KMS-11 (cell line): ENCODE measurements around the gene TBC1D30.
A peak's percentile ranks its signal among the peaks of the same experiment; 100 is the strongest.
"Not testable (repeated sequence)": the region's sequence is repeated elsewhere in the genome, so short reads cannot be mapped to it uniquely, and the experiment has no call there.

Source experiments
- H2AFZ ChIP-seq: fragments of 200-600 bp; sonication (generic); 2 replicates; pipeline ENCODE4 v1.6.1; 2016; ENCODE audit warnings: antibody characterized with exemption, mixed run types, low read depth
- H3K27ac ChIP-seq: fragments of 200-600 bp; sonication (generic); 2 replicates; pipeline ENCODE4 v1.6.1; 2016; ENCODE audit warnings: mild to moderate bottlenecking, mixed run types
- H3K27me3 ChIP-seq: fragments of 200-600 bp; sonication (generic); 2 replicates; pipeline ENCODE4 v1.6.1; 2017; ENCODE audit warnings: mild to moderate bottlenecking, low read depth, mixed run types, moderate library complexity; ENCODE audit not compliant: insufficient read depth
- H3K36me3 ChIP-seq: fragments of 200-600 bp; sonication (generic); 2 replicates; pipeline ENCODE4 v1.6.1; 2017; ENCODE audit warnings: mild to moderate bottlenecking, mixed run types; ENCODE audit not compliant: insufficient read depth
- H3K4me1 ChIP-seq: fragments of 200-600 bp; sonication (generic); 2 replicates; pipeline ENCODE4 v1.6.1; 2016; ENCODE audit warnings: mild to moderate bottlenecking, low read depth, mixed run types; ENCODE audit not compliant: poor library complexity, severe bottlenecking
- H3K4me2 ChIP-seq: fragments of 200-600 bp; sonication (generic); 2 replicates; pipeline ENCODE4 v1.7.0; 2016; ENCODE audit warnings: mild to moderate bottlenecking, mixed run types
- H3K4me3 ChIP-seq: fragments of 200-600 bp; sonication (generic); IDR thresholded peaks from 2 replicates; pipeline ENCODE4 v1.6.1; 2017; ENCODE audit warnings: low read depth, low read length, mixed read lengths; ENCODE audit not compliant: insufficient read depth
- H3K79me2 ChIP-seq: fragments of 200-600 bp; sonication (generic); 2 replicates; pipeline ENCODE4 v1.6.1; 2016; ENCODE audit warnings: low read depth, mixed run types; ENCODE audit not compliant: insufficient read depth
- H3K9ac ChIP-seq: fragments of 200-600 bp; sonication (generic); 2 replicates; pipeline ENCODE4 v1.6.1; 2016; ENCODE audit warnings: mild to moderate bottlenecking, mixed run types
- H4K20me1 ChIP-seq: fragments of 200-600 bp; sonication (generic); 2 replicates; pipeline ENCODE4 v1.6.1; 2016; ENCODE audit warnings: mild to moderate bottlenecking, mixed run types; ENCODE audit not compliant: insufficient read depth
- TF ChIP-seq, protein P1 (sequence below): fragments of 200-600 bp; sonication (generic); conservative IDR thresholded peaks from 2 replicates; pipeline ENCODE4 v1.6.1; 2017; ENCODE audit warnings: low read depth, mild to moderate bottlenecking, antibody characterized with exemption, low read length, moderate library complexity, mixed read lengths

The TBC1D30 gene

DNA sequence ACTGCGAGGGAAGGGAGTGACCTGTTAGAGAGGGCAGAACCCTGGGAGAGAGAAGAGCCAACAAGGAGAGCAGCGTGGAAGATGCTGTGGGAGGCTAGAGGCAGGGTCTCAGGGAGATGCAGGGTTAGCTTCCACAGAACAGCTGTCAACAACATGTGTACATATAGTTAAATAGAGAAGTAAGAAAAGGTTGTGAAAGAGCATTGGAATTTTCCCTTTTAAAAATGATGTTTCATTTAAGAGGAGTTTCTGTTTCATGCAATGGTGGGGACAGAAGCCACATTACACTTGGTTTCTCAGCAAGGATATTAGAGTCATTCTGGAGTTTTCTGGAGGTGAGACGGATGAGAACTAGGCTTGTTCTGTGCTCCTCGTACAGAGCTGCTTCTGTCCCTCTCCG lies 23.8 kb upstream of the TBC1D30 start:
- Histone ChIP-seq H3K36me3 (no peaks in the 10 kb centered on the region), H3K4me3 (no peak overlapping the region), H3K4me2 (no peak overlapping the region), H3K79me2 (no peaks in the 10 kb centered on the region), H3K9ac (no peak overlapping the region), H3K27me3 (no peaks in the 10 kb centered on the region), H3K4me1 (peaks cover 23% of the 10 kb centered on the region), H2AFZ (no peak overlapping the region), H3K27ac (no peak overlapping the region), H4K20me1 (no peaks in the 10 kb centered on the region)
- TF ChIP-seq, protein P1, sequence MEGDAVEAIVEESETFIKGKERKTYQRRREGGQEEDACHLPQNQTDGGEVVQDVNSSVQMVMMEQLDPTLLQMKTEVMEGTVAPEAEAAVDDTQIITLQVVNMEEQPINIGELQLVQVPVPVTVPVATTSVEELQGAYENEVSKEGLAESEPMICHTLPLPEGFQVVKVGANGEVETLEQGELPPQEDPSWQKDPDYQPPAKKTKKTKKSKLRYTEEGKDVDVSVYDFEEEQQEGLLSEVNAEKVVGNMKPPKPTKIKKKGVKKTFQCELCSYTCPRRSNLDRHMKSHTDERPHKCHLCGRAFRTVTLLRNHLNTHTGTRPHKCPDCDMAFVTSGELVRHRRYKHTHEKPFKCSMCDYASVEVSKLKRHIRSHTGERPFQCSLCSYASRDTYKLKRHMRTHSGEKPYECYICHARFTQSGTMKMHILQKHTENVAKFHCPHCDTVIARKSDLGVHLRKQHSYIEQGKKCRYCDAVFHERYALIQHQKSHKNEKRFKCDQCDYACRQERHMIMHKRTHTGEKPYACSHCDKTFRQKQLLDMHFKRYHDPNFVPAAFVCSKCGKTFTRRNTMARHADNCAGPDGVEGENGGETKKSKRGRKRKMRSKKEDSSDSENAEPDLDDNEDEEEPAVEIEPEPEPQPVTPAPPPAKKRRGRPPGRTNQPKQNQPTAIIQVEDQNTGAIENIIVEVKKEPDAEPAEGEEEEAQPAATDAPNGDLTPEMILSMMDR: no peak

DNA sequence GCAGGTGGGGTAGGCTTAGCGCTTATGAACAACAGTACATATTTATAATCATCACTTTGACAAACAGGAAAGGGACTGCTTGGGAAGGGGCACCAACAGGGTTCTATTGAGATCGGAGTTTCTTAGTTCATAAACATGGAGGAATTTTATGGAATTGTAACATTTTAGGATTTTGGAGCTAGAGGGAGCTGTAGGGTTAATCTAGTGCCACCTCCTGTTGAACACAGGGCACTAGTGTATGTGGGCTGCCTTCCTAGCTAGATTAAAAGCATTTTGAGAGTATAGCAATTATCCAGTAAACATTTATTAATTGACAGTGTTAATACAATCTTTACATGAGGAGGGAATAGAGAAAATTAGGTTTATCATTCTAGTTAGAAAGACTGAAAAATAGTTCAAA lies 23.1 kb upstream of the TBC1D30 start:
- H3K4me3 ChIP-seq: no peak overlapping the region
- H3K27ac ChIP-seq: no peak overlapping the region
- H3K36me3 ChIP-seq: no peaks in the 10 kb centered on the region
- H3K9ac ChIP-seq: no peak overlapping the region
- H3K4me1 ChIP-seq: peaks cover 16% of the 10 kb centered on the region
- no peak overlapping the region for H2AFZ ChIP-seq
- H3K79me2 ChIP-seq: no peaks in the 10 kb centered on the region
- no peak overlapping the region for H3K4me2 ChIP-seq
- TF ChIP-seq, protein P1: no peak
- H3K27me3 ChIP-seq: no peaks in the 10 kb centered on the region
- no peaks in the 10 kb centered on the region for H4K20me1 ChIP-seq

DNA sequence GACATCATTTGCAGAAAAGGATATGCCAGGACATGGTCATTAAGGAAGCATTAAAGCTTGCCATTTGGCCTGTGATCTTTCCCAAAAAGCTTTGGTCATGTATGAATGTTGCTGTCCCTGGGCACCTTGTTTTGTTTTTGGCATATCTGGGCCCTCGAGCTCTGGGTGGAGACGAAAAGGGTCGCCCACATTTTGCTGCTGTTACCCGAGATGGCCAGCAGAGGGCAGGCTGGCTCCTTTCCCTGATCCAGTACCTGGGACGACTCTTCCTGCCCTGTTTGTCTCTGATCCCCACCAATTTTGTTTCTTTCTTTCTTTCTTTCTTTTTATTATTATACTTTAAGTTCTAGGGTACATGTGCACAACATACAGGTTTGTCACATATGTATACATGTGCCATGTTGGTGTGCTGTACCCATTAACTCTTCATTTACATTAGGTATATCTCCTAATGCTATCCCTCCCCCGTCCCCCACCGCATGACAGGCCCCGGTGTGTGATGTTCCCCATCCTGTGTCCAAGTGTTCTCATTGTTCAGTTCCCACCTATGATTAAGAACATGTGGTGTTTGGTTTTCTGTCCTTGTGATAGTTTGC lies 22.2 kb upstream of the TBC1D30 start:
- not testable (repeated sequence) for H4K20me1 ChIP-seq, H3K36me3 ChIP-seq, H3K27ac ChIP-seq, H3K4me2 ChIP-seq, H3K4me3 ChIP-seq, H3K79me2 ChIP-seq, H3K27me3 ChIP-seq, H3K9ac ChIP-seq, H2AFZ ChIP-seq
- H3K4me1 ChIP-seq: peaks cover 16% of the 10 kb centered on the region
- TF ChIP-seq, protein P1: peak; percentile 97

DNA sequence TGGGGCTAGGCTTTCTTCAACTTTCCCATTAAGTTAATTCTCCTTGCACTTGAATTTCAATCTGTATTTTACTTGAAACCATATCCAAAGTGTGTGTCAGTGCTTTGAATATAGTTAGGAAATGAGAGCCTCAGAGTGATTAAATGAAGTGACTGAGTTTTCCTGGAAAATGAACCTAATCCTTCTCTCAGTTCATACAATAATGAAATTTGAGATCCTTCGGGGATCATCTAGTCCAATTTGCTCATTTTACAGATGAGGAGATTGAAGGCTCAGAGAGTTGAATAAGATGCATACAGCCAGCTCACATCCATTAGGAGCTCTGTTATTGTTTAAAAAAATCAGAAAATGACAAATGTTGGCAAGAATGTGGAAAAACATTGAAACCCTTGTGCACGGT lies 18.3 kb upstream of the TBC1D30 start:
- Histone ChIP-seq H3K27ac (no peak overlapping the region), H3K4me1 (peaks cover 22% of the 10 kb centered on the region), H3K79me2 (no peaks in the 10 kb centered on the region), H2AFZ (no peak overlapping the region), H3K4me2 (no peak overlapping the region), H3K4me3 (no peak overlapping the region), H4K20me1 (no peaks in the 10 kb centered on the region), H3K9ac (no peak overlapping the region), H3K27me3 (no peaks in the 10 kb centered on the region), H3K36me3 (no peaks in the 10 kb centered on the region)
- TF ChIP-seq, protein P1: no peak
